HG03066 (cell line): ENCODE results near the gene ANKRD13B.

Experiments used
- ATAC-seq: cut with Tn5 transposase; IDR thresholded peaks from one replicate; pipeline ENCODE4 v1.9.1; 2021; ENCODE audit warnings: low read depth; ENCODE audit not compliant: unreplicated experiment

The ANKRD13B gene

GRCh38 chr17:29591737-29592608 is 959 bp upstream of the ANKRD13B start:
- no peak for ATAC-seq

- no peak for ATAC-seq
These were observed 923 bp downstream of the ANKRD13B start for GRCh38 chr17:29593591-29594518.

GRCh38 chr17:29594519-29595090 is 1.7 kb downstream of the ANKRD13B start:
- no peak for ATAC-seq

GRCh38 chr17:29595107-29595942 is 2.4 kb downstream of the ANKRD13B start:
- no peak for ATAC-seq

GRCh38 chr17:29595943-29596774 is 3.2 kb downstream of the ANKRD13B start:
- ATAC-seq: no peak

- no peak for ATAC-seq
These were observed 3.9 kb downstream of the ANKRD13B start for GRCh38 chr17:29596811-29597210.

- ATAC-seq: no peak
These were observed 4.6 kb downstream of the ANKRD13B start for GRCh38 chr17:29597361-29598172.

GRCh38 chr17:29603109-29603674 is 10.3 kb downstream of the ANKRD13B start:
- no peak for ATAC-seq

GRCh38 chr17:29607557-29608195 is 14.7 kb downstream of the ANKRD13B start:
- no peak for ATAC-seq

- no peak for ATAC-seq
These were observed 16.1 kb downstream of the ANKRD13B start for GRCh38 chr17:29608986-29609385.

GRCh38 chr17:29610395-29610794 is 17.5 kb downstream of the ANKRD13B start:
- ATAC-seq: no peak

- ATAC-seq: no peak
These were observed 18.6 kb downstream of the ANKRD13B start for GRCh38 chr17:29611351-29612093.

- no peak for ATAC-seq
These were observed 19.1 kb downstream of the ANKRD13B start for GRCh38 chr17:29612094-29612403.

GRCh38 chr17:29612404-29613280 is 19.7 kb downstream of the ANKRD13B start:
- ATAC-seq: no peak

GRCh38 chr17:29613352-29613837 is 20.5 kb downstream of the ANKRD13B start:
- ATAC-seq: no peak

- no peak for ATAC-seq
These were observed 20.9 kb downstream of the ANKRD13B start for GRCh38 chr17:29613856-29614255.
